Mucosa of rectum (tissue), 2 donors: Measurements from ENCODE around the gene SMARCD3.
A peak's percentile ranks its signal among the peaks of the same experiment; 100 is the strongest.

Source experiments
- H3K27ac ChIP-seq, 2 donors: one replicate each; pipeline ENCODE4 v1.7.0; 2013; ENCODE audit warnings: inconsistent platforms in 2 of 2, low read depth in 2 of 2, low read length in 2 of 2
- H3K27me3 ChIP-seq, 2 donors: one replicate each; pipeline ENCODE4 v1.7.0; 2013; ENCODE audit warnings: low read length in 2 of 2; ENCODE audit not compliant: control insufficient read depth in 2 of 2, insufficient read depth in 2 of 2
- H3K36me3 ChIP-seq, 2 donors: one replicate each; pipeline ENCODE4 v1.7.0; 2013; ENCODE audit warnings: low read length in 2 of 2; ENCODE audit not compliant: control insufficient read depth in 2 of 2, insufficient read depth in 2 of 2
- H3K4me1 ChIP-seq, 2 donors: one replicate each; pipeline ENCODE4 v1.7.0; 2013; ENCODE audit warnings: low read length in 2 of 2, mild to moderate bottlenecking in 1 of 2; ENCODE audit not compliant: control insufficient read depth in 2 of 2, insufficient read depth in 2 of 2
- H3K4me3 ChIP-seq, 2 donors: one replicate each; pipeline ENCODE4 v1.7.0; 2013; ENCODE audit warnings: low read length in 2 of 2
- H3K9ac ChIP-seq, 2 donors: one replicate each; pipeline ENCODE4 v1.7.0; 2013; ENCODE audit warnings: low read length in 2 of 2, low read depth in 1 of 2, mild to moderate bottlenecking in 1 of 2
- H3K9me3 ChIP-seq, 2 donors: one replicate each; pipeline ENCODE4 v1.7.0; 2013; ENCODE audit warnings: low read length in 2 of 2; ENCODE audit not compliant: control insufficient read depth in 2 of 2
- donor health status: healthy.
- donor health status: Normal muscosa, but diverticular disease.

SMARCD3 gene

GRCh38 chr7:151228024-151228866 is 20.2 kb downstream of the SMARCD3 start:
- no peaks in the 10 kb centered on the region for H3K27me3 ChIP-seq
- H3K9ac ChIP-seq = peak overlapping the region; percentile 82 to 83
- H3K4me3 ChIP-seq = peak overlapping the region; percentile 81 to 93
- H3K36me3 ChIP-seq = peaks cover 14 to 18% of the 10 kb centered on the region in 2 donors
- peaks cover 29 to 33% of the 10 kb centered on the region in 2 donors for H3K4me1 ChIP-seq
- no peaks in the 10 kb centered on the region for H3K9me3 ChIP-seq
- peak overlapping the region; percentile 87 to 89 for H3K27ac ChIP-seq

GRCh38 chr7:151226875-151227782 is 21.4 kb downstream of the SMARCD3 start, which contains the start of gene ABCF2:
Gene ABCF2, minus strand, starts transcription at chr7:151227205. Its CDS starts 747 bp downstream, at chr7:151226458.
- Histone ChIP-seq H3K27ac (peak within 1 kb of the TSS; percentile 87 to 89), H3K4me3 (peak within 1 kb of the TSS; percentile 81 to 93), H3K9ac (peak within 1 kb of the TSS; percentile 82 to 83), H3K9me3 (no peaks in the 10 kb centered on the region), H3K27me3 (no peaks in the 10 kb centered on the region), H3K4me1 (peaks cover 26 to 28% of the 10 kb centered on the region in 2 donors), H3K36me3 (peaks cover 24 to 26% of the 10 kb centered on the region in 2 donors)

- peaks cover 20 to 21% of the 10 kb centered on the region in 2 donors for H3K4me1 ChIP-seq
- H3K9ac ChIP-seq = peak overlapping the region; percentile 74 to 75
- no peaks in the 10 kb centered on the region for H3K9me3 ChIP-seq
- H3K4me3 ChIP-seq = peak overlapping the region; percentile 81 to 93
- H3K27me3 ChIP-seq = no peaks in the 10 kb centered on the region
- peaks cover 27 to 31% of the 10 kb centered on the region in 2 donors for H3K36me3 ChIP-seq
- H3K27ac ChIP-seq = peak overlapping the region; percentile 23 to 89
These were observed 22.0 kb downstream of the SMARCD3 start for GRCh38 chr7:151226560-151226874.

- Histone ChIP-seq H3K9ac (peak overlapping the region; percentile 74 to 75), H3K4me3 (peak overlapping the region; percentile 81 to 93), H3K36me3 (peaks cover 29 to 32% of the 10 kb centered on the region in 2 donors), H3K27me3 (no peaks in the 10 kb centered on the region), H3K9me3 (no peaks in the 10 kb centered on the region), H3K4me1 (peaks cover 18 to 21% of the 10 kb centered on the region in 2 donors), H3K27ac (no peak overlapping the region)
These were observed 22.5 kb downstream of the SMARCD3 start for GRCh38 chr7:151225948-151226510.

- Histone ChIP-seq H3K27ac (no peak overlapping the region), H3K4me1 (peaks cover 18 to 21% of the 10 kb centered on the region in 2 donors), H3K36me3 (peaks cover 42 to 48% of the 10 kb centered on the region in 2 donors), H3K4me3 (no peak overlapping the region), H3K9me3 (no peaks in the 10 kb centered on the region), H3K9ac (no peak overlapping the region), H3K27me3 (no peaks in the 10 kb centered on the region)
These were observed 24.8 kb downstream of the SMARCD3 start for GRCh38 chr7:151223728-151224127.

GRCh38 chr7:151218170-151218569 is 30.3 kb downstream of the SMARCD3 start:
- H3K9me3 ChIP-seq = no peaks in the 10 kb centered on the region
- no peak overlapping the region for H3K4me3 ChIP-seq
- H3K36me3 ChIP-seq = peaks cover 63 to 72% of the 10 kb centered on the region in 2 donors
- H3K9ac ChIP-seq = no peak overlapping the region
- no peaks in the 10 kb centered on the region for H3K4me1 ChIP-seq
- H3K27me3 ChIP-seq = no peaks in the 10 kb centered on the region
- H3K27ac ChIP-seq = no peak overlapping the region

DNA sequence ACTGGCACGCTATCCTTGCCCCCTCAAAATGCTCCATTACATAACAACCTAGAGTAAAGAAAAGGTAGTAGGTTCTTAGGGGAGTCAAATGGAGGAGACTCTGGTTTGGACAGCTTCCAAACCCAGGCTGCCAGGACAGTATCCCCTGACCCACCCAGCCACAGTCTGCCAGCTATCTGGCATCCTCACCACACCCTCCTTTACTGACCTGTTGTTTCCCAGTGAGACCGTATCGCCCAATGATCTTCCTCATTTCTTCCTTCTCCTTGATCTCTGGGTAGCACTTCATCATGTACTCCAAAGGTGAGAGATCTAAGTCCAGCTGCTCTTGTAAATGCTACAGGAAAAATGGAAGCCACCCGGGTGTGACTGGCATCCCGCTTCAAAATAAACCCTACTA is 33.1 kb downstream of the SMARCD3 start:
- Histone ChIP-seq H3K9me3 (no peaks in the 10 kb centered on the region), H3K4me3 (no peak overlapping the region), H3K27ac (peak overlapping the region in 1 of 2 donors; percentile 55), H3K27me3 (no peaks in the 10 kb centered on the region), H3K36me3 (peaks cover 45 to 53% of the 10 kb centered on the region in 2 donors), H3K9ac (no peak overlapping the region), H3K4me1 (no peaks in the 10 kb centered on the region)

GRCh38 chr7:151213826-151214225 is 34.7 kb downstream of the SMARCD3 start:
- Histone ChIP-seq H3K9ac (no peak overlapping the region), H3K4me3 (no peak overlapping the region), H3K9me3 (no peaks in the 10 kb centered on the region), H3K27ac (no peak overlapping the region), H3K27me3 (no peaks in the 10 kb centered on the region), H3K36me3 (peaks cover 37 to 44% of the 10 kb centered on the region in 2 donors), H3K4me1 (no peaks in the 10 kb centered on the region)

DNA sequence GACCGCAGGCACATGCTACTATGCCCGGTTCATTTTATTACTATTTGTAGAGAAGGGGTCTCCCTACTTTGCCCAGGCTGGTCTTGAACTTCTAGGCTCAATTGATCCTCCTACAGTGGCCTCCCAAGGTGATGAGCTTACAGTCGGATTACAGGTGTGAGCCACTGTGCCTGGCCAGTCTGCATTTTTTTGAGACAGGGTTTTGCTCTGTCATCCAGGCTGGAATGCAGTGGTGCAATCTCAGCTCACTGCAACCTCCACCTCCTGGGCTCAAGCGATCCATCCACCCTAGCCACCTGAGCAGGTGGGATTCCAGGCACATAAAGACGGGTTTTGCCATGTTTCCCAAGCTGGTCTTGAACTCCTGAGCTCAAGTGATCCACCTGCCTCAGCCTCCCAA is 35.9 kb downstream of the SMARCD3 start:
- H3K9ac ChIP-seq = no peak overlapping the region
- H3K27me3 ChIP-seq = no peaks in the 10 kb centered on the region
- no peaks in the 10 kb centered on the region for H3K4me1 ChIP-seq
- peaks cover 25 to 34% of the 10 kb centered on the region in 2 donors for H3K36me3 ChIP-seq
- H3K27ac ChIP-seq = no peak overlapping the region
- no peak overlapping the region for H3K4me3 ChIP-seq
- no peaks in the 10 kb centered on the region for H3K9me3 ChIP-seq
